ES-I3 (cell line): Measurements from ENCODE around the gene TRAFD1.

Experiments used
- H3K36me3 ChIP-seq: 2 replicates; pipeline ENCODE4 v1.6.1; 2013; ENCODE audit warnings: mild to moderate bottlenecking, low read length, control low read depth, moderate library complexity; ENCODE audit not compliant: insufficient read depth
- H3K4me1 ChIP-seq: 2 replicates; pipeline ENCODE4 v1.6.1; 2013; ENCODE audit warnings: mild to moderate bottlenecking, control low read depth, low read length; ENCODE audit not compliant: insufficient read depth
- H3K9ac ChIP-seq: 2 replicates; pipeline ENCODE4 v1.6.1; 2013; ENCODE audit warnings: low read depth, mild to moderate bottlenecking, low read length, moderate library complexity
- H3K9me3 ChIP-seq: 2 replicates; pipeline ENCODE4 v1.6.1; 2013; ENCODE audit warnings: mild to moderate bottlenecking, low read length, moderate library complexity; ENCODE audit not compliant: control insufficient read depth, insufficient read depth

The TRAFD1 gene

GRCh38 chr12:112161711-112162110 is 36.4 kb downstream of the TRAFD1 start:
- H3K9ac ChIP-seq, result no peak overlapping the region
- H3K4me1 ChIP-seq, result no peaks in the 10 kb centered on the region
- no peaks in the 10 kb centered on the region for H3K9me3 ChIP-seq
- H3K36me3 ChIP-seq, result peaks cover 14% of the 10 kb centered on the region

GRCh38 chr12:112162241-112162790 is 37.0 kb downstream of the TRAFD1 start:
- Histone ChIP-seq H3K9ac (no peak overlapping the region), H3K36me3 (peaks cover 14% of the 10 kb centered on the region), H3K9me3 (no peaks in the 10 kb centered on the region), H3K4me1 (no peaks in the 10 kb centered on the region)

GRCh38 chr12:112163056-112163455 is 37.7 kb downstream of the TRAFD1 start:
- no peaks in the 10 kb centered on the region for H3K9me3 ChIP-seq
- no peak overlapping the region for H3K9ac ChIP-seq
- H3K4me1 ChIP-seq, result no peaks in the 10 kb centered on the region
- peaks cover 14% of the 10 kb centered on the region for H3K36me3 ChIP-seq

- Histone ChIP-seq H3K9ac (no peak overlapping the region), H3K36me3 (peaks cover 14% of the 10 kb centered on the region), H3K4me1 (no peaks in the 10 kb centered on the region), H3K9me3 (no peaks in the 10 kb centered on the region)
These were observed 38.2 kb downstream of the TRAFD1 start for GRCh38 chr12:112163471-112163991.

GRCh38 chr12:112164011-112164660 is 38.8 kb downstream of the TRAFD1 start:
- H3K36me3 ChIP-seq, result peaks cover 14% of the 10 kb centered on the region
- H3K9me3 ChIP-seq, result no peaks in the 10 kb centered on the region
- no peak overlapping the region for H3K9ac ChIP-seq
- H3K4me1 ChIP-seq, result no peaks in the 10 kb centered on the region

GRCh38 chr12:112165624-112166023 is 40.3 kb downstream of the TRAFD1 start:
- peaks cover 5% of the 10 kb centered on the region for H3K36me3 ChIP-seq
- H3K9me3 ChIP-seq, result no peaks in the 10 kb centered on the region
- no peak overlapping the region for H3K9ac ChIP-seq
- H3K4me1 ChIP-seq, result no peaks in the 10 kb centered on the region

GRCh38 chr12:112166051-112167015 is 41.0 kb downstream of the TRAFD1 start:
- Histone ChIP-seq H3K36me3 (peaks cover 5% of the 10 kb centered on the region), H3K4me1 (no peaks in the 10 kb centered on the region), H3K9ac (no peak overlapping the region), H3K9me3 (no peaks in the 10 kb centered on the region)

- Histone ChIP-seq H3K4me1 (no peaks in the 10 kb centered on the region), H3K9me3 (no peaks in the 10 kb centered on the region), H3K36me3 (peaks cover 4% of the 10 kb centered on the region), H3K9ac (no peak overlapping the region)
These were observed 41.7 kb downstream of the TRAFD1 start for GRCh38 chr12:112167031-112167461.

- Histone ChIP-seq H3K9ac (no peak overlapping the region), H3K9me3 (no peaks in the 10 kb centered on the region), H3K4me1 (no peaks in the 10 kb centered on the region), H3K36me3 (no peaks in the 10 kb centered on the region; the same call in 1 of the 2 replicates)
These were observed 42.6 kb downstream of the TRAFD1 start for GRCh38 chr12:112167718-112168525.

GRCh38 chr12:112168561-112168971 is 43.2 kb downstream of the TRAFD1 start:
- Histone ChIP-seq H3K36me3 (no peaks in the 10 kb centered on the region; the same call in 1 of the 2 replicates), H3K9me3 (no peaks in the 10 kb centered on the region), H3K4me1 (no peaks in the 10 kb centered on the region), H3K9ac (no peak overlapping the region)

GRCh38 chr12:112169161-112169872 is 44.0 kb downstream of the TRAFD1 start:
- no peak overlapping the region for H3K9ac ChIP-seq
- H3K4me1 ChIP-seq, result no peaks in the 10 kb centered on the region
- no peaks in the 10 kb centered on the region for H3K9me3 ChIP-seq
- H3K36me3 ChIP-seq, result no peaks in the 10 kb centered on the region; the same call in 1 of the 2 replicates

- H3K4me1 ChIP-seq, result no peaks in the 10 kb centered on the region
- H3K9me3 ChIP-seq, result no peaks in the 10 kb centered on the region
- peaks cover 2% of the 10 kb centered on the region; the same call in 1 of the 2 replicates for H3K36me3 ChIP-seq
- no peak overlapping the region for H3K9ac ChIP-seq
These were observed 44.6 kb downstream of the TRAFD1 start for GRCh38 chr12:112169966-112170365.

GRCh38 chr12:112170376-112170775 is 45.0 kb downstream of the TRAFD1 start:
- Histone ChIP-seq H3K36me3 (peaks cover 6% of the 10 kb centered on the region), H3K9me3 (no peaks in the 10 kb centered on the region)

More at GRCh38 chr12:112170376-112170775, 45.0 kb downstream of the TRAFD1 start:
- Histone ChIP-seq H3K9ac (no peak overlapping the region), H3K4me1 (no peaks in the 10 kb centered on the region)
